Measurements from ENCODE around the gene CFP.

GRCh38 chrX:47637546-47638195, 7.9 kb upstream of the CFP start:
- TF ChIP-seq, protein P1, sequence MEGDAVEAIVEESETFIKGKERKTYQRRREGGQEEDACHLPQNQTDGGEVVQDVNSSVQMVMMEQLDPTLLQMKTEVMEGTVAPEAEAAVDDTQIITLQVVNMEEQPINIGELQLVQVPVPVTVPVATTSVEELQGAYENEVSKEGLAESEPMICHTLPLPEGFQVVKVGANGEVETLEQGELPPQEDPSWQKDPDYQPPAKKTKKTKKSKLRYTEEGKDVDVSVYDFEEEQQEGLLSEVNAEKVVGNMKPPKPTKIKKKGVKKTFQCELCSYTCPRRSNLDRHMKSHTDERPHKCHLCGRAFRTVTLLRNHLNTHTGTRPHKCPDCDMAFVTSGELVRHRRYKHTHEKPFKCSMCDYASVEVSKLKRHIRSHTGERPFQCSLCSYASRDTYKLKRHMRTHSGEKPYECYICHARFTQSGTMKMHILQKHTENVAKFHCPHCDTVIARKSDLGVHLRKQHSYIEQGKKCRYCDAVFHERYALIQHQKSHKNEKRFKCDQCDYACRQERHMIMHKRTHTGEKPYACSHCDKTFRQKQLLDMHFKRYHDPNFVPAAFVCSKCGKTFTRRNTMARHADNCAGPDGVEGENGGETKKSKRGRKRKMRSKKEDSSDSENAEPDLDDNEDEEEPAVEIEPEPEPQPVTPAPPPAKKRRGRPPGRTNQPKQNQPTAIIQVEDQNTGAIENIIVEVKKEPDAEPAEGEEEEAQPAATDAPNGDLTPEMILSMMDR (IDR thresholded peaks at IDR 0.05) = no peak
- TF ChIP-seq EP300 (IDR thresholded peaks at IDR 0.05) (no peak), POLR2AphosphoS5 (IDR thresholded peaks at IDR 0.05) (no peak), POLR2A (IDR thresholded peaks at IDR 0.05) (no peak)
